ENCODE results near the gene COG7. TPM values are rescaled to one million over a fixed set of nuclear protein-coding genes. Genes with fewer than 3 reads are reported as not detected.

The COG7 gene
- total and polyA plus RNA-seq, 2 of the 13 experiments (the other 11 are each of a cell fraction or from before 2014, with no cell fraction given): 12.6 to 54.5 TPM

GRCh38 chr16:23348579-23349469, 104.2 kb downstream of the COG7 start (continued):
- TF ChIP-seq ZBTB7A (CRISPR knock-in tag; IDR thresholded peaks at IDR 0.05): no peak
- TF ChIP-seq ZNF782 (CRISPR knock-in tag; IDR thresholded peaks at IDR 0.05; ENCODE audit: borderline replicate concordance): no peak
- TF ChIP-seq ZSCAN25 (CRISPR knock-in tag; IDR thresholded peaks at IDR 0.05): no peak
- no peak for TF ChIP-seq TARDBP (CRISPR knock-in tag; IDR thresholded peaks at IDR 0.05)
- TF ChIP-seq PRDM10 (CRISPR knock-in tag; IDR thresholded peaks at IDR 0.05; ENCODE audit: low read depth): no peak
- TF ChIP-seq MEF2D (CRISPR knock-in tag; IDR thresholded peaks at IDR 0.05): no peak
- no peak for TF ChIP-seq RORA (CRISPR knock-in tag; IDR thresholded peaks at IDR 0.05)
- TF ChIP-seq ZFP37 (CRISPR knock-in tag; IDR thresholded peaks at IDR 0.05; ENCODE audit: borderline replicate concordance): no peak
- TF ChIP-seq CEBPZ (IDR thresholded peaks at IDR 0.05; ENCODE audit: low read length): no peak
- TF ChIP-seq PCBP1 (IDR thresholded peaks at IDR 0.05; ENCODE audit: borderline replicate concordance, low read depth, low read length): 0 out of 2 replicates have a peak, but pooled peaks have one; percentile 72
- peak; percentile 64; the same call in 1 of the 2 replicates for TF ChIP-seq ZNF121 (CRISPR knock-in tag; IDR thresholded peaks at IDR 0.05)
- no peak for TF ChIP-seq SRSF4 (IDR thresholded peaks at IDR 0.05; ENCODE audit: low read depth, low read length, poor library complexity, severe bottlenecking)
- no peak for TF ChIP-seq RBM39 (IDR thresholded peaks at IDR 0.05; ENCODE audit: low read depth, low read length, poor library complexity, severe bottlenecking)
- no peak for TF ChIP-seq ZNF33A (CRISPR knock-in tag; IDR thresholded peaks at IDR 0.05; ENCODE audit: borderline replicate concordance)
- TF ChIP-seq FIP1L1 (IDR thresholded peaks at IDR 0.05; ENCODE audit: borderline replicate concordance, insufficient read depth, low read depth, low read length): no peak
- TF ChIP-seq, protein P1, sequence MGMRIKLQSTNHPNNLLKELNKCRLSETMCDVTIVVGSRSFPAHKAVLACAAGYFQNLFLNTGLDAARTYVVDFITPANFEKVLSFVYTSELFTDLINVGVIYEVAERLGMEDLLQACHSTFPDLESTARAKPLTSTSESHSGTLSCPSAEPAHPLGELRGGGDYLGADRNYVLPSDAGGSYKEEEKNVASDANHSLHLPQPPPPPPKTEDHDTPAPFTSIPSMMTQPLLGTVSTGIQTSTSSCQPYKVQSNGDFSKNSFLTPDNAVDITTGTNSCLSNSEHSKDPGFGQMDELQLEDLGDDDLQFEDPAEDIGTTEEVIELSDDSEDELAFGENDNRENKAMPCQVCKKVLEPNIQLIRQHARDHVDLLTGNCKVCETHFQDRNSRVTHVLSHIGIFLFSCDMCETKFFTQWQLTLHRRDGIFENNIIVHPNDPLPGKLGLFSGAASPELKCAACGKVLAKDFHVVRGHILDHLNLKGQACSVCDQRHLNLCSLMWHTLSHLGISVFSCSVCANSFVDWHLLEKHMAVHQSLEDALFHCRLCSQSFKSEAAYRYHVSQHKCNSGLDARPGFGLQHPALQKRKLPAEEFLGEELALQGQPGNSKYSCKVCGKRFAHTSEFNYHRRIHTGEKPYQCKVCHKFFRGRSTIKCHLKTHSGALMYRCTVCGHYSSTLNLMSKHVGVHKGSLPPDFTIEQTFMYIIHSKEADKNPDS (CRISPR knock-in tag; IDR thresholded peaks at IDR 0.05): no peak
- no peak for TF ChIP-seq ZNF781 (CRISPR knock-in tag; IDR thresholded peaks at IDR 0.05; ENCODE audit: borderline replicate concordance, not compliant biosample characterization)

Measured in HepG2 (cell line).